HG02938 (cell line): Measurements from ENCODE around the gene JADE1.

ENCODE experiments used
- ATAC-seq: cut with Tn5 transposase; IDR thresholded peaks from one replicate; pipeline ENCODE4 v1.9.1; 2021; ENCODE audit warnings: mild to moderate bottlenecking, moderate library complexity; ENCODE audit not compliant: unreplicated experiment

JADE1 gene

DNA sequence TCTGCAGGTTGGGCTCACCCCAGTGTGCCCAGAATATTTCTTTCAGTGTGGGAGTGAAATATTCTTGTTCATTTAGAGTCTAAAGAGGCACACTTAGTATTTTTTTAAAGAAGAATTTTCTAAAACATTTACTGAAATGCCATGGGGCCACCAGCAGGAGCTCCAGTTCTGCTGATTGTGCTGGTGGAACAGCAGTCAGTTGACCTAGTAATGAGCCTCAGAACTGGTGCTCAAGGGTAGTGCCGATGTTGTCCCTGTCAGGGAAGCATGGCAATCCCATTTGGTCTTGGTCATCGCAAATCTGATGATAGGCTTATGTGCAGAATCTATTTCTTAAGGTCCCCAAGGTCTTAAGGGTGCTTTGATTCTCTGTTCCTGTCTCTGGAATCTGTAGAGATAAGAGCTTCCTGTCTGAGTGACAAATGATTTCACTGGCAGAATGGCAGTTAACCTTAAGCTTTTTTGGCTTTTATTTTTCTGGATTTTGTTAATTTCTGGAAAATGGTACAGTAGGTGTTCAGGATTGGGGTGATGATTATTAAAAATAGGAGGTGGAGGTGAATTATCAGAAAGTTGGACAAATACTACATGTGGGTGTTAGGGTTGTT is 31.3 kb downstream of the JADE1 start:
- ATAC-seq, result no peak

GRCh38 chr4:128841402-128841801 is 31.9 kb downstream of the JADE1 start:
- no peak for ATAC-seq

GRCh38 chr4:128844931-128845330 is 35.4 kb downstream of the JADE1 start:
- no peak for ATAC-seq

GRCh38 chr4:128846063-128846462 is 36.6 kb downstream of the JADE1 start:
- ATAC-seq, result no peak

DNA sequence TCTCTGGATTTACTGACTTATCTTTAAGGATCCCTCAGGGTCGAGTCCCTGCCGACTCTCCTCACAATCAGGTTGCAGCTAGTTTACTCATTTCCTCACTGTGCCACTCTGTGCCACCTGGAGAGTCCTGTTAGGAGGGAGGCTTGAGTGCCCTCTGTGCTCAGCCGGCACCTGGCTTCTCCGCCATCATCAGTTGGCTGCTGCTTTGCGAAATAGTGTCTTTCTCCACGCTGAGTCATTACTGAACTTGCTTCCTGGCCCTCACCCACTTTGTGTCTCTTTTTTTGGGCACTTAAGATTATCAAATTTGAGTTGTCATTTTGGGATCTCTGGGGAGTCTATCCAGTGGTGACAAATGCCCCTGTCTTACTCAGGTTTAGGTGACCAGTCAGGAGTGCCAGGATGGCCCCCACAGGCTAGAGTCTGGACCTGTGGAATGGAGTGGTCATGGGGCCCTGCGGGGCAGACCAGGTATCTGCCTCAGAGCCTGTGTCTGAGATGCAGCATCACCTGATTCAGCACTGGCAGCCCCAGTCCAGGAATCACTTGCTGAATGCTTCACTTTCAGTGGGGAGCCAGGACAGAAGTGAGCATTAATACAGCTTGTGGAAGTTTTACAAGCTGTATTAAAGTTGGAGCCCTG is 37.7 kb downstream of the JADE1 start:
- ATAC-seq, result no peak

DNA sequence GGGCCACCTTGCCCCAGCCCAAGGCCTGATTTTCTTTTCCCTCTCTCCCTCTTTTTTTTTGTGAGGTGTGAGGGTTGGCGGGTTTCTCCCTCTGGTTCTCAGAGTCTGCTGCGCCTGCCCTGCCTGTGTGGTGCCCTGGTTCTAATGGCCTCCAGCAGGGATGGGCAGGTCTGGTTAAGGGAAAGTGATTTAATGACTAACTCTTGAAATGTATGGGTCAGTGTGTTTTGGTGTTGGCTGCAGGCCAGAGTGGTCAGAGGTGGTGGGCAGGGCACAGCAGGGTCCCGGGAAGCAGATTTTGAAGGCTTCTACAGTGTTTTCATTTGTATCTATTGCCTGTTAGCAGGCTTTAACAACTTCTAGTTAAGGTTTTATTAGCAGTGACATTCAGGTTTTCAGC is 39.0 kb downstream of the JADE1 start:
- ATAC-seq, result no peak

DNA sequence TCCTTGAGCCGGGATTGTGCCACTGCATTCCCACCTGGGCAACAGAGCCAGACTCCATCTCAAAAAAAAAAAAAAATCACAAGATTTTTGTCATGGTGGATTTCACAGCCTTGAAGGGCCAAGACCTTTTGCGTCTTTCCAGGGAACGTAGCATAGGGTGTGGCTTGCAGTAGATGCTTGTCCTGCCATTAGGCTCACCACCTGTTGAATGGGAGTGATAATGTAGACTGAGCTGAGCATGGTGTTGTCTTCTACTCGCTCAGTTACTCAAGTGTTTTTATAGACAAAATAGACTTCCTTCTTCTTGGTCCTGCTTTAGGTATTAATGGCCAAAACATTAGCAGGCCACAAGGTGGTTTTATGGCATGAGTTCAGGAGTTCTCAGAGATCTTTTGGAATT is 40.8 kb downstream of the JADE1 start:
- ATAC-seq, result no peak

GRCh38 chr4:128853741-128854140 is 44.2 kb downstream of the JADE1 start:
- ATAC-seq, result no peak

- peak; percentile 59 for ATAC-seq
Measured at GRCh38 chr4:128854433-128854832, 44.9 kb downstream of the JADE1 start.

GRCh38 chr4:128855621-128856020 is 46.1 kb downstream of the JADE1 start:
- no peak for ATAC-seq

DNA sequence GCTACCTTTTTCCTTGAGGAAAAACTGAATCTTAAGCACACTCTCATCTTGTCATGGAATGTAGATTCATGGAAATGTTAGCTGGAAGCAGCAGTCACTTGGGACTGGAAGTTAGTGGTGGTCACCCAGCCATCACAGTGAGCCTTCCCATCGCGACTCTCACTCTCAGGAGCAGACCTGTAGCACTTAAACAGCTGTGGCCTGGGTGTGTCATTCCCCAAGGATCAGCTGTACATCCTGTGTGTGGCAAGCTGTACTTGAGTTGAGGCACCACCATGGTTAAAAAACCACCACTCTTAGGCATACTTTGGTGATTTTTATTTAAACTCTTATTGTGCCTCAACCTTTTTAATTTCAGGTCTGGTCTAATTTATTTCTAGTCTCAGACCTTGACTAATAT is 46.7 kb downstream of the JADE1 start:
- ATAC-seq, result no peak

DNA sequence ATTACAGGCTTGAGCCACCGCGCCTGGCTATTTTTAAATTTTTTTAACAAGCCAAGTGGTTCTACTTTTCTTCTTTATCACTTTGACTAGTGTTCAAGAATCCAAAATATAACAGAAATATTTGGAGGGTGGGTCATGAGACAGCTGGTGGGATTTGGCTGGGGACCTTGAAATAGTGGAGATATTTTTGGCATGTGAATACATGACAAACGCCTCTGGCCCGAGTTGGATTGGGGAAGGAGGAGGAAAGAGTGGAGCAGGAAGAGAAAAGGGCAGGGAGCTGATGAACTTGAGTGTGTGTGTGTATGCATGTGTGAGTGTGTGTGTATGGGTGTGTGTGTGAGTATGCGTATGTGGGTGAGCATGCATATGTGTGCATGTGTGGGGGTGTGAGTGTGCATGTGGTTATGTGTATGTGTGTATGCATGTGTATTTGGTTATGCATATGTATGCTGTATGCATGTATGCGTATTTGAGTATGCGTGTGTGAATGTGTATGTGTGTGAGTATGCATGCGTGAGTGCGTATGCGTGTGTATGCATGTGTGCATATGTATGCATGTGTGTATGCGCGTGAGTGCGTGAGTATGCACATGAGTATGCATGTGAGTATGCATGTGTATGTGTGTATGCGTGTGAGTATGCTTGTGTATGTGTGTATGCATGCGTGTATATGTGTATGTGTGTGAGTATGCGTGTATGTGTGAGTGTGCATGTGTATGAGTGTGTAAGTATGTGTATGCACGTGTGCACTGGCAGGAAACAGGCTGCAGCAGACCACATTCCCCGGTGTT is 49.6 kb downstream of the JADE1 start:
- ATAC-seq, result no peak

- ATAC-seq, result no peak
Measured at GRCh38 chr4:128859887-128860677, 50.6 kb downstream of the JADE1 start.

- ATAC-seq, result peak; percentile 33
Measured at GRCh38 chr4:128861856-128862518, 52.5 kb downstream of the JADE1 start.

DNA sequence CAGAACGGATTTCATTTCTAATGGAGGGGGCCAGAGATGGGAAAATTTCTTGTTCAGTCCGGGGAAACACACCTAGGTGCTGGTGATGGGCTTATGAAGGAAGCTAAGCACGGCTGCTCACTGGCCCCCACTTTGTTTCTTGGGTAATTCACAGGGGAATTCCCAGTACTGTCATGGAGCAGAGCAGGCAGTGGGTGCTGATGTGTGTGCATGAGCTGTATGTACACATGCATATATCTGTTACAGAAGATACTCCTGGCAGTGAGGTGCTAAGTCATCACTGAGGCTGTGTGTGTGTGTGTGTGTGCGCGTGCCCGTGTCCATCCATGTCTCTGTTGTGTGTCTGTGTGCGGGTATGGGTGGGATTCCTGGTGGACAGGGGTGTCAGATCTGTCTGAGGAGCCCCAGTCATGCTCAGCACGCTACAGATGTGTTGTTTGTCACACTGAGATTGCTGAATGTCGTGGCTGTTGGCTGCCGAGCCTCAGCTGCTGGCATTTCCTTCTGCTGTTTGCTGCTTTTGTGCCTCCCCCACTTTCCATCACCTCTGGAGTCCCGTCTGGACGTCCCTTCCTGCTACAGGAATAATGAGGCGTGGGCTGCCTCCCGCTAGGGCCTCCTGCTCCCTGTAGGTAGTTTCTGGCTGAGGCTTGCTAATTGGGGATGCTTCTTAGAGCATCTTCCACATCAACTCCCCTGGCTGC is 53.3 kb downstream of the JADE1 start:
- peak; percentile 32 for ATAC-seq

- ATAC-seq, result peak; percentile 34
Measured at GRCh38 chr4:128863312-128864075, 54.0 kb downstream of the JADE1 start.

DNA sequence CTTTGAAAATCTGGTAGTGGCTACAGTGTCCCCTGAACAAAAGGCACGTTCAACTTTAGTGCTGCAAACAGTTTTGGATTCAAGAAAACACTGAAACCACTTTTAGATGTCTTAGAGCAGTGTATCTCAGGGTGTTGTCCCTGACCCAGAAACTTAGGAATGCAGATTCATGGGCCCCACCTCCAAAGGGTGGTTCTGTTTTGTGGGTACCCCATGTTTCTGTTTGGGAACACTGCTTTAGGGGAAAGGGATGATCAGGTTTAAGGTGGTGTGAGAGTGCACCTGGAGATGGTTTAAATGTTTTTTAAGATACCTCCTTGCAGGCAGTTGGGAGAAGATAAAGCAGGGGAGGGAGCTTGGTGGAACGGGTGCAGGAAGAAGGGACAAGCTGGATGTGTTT is 55.6 kb downstream of the JADE1 start:
- no peak for ATAC-seq

- ATAC-seq, result no peak
Measured at GRCh38 chr4:128866269-128866668, 56.8 kb downstream of the JADE1 start.

GRCh38 chr4:128866691-128867090 is 57.2 kb downstream of the JADE1 start:
- ATAC-seq, result no peak
